Ovary (tissue), 3 donors: ENCODE results near the gene GABRB1.

Source experiments
- CTCF ChIP-seq, 3 donors: fragments of 450-650 bp in 2 of 3; fragments of 200-600 bp in 1 of 3; IDR thresholded peaks; one replicate each; pipeline versions ENCODE4 v1.5.1 to v1.8.0; 2016 to 2022; ENCODE audit warnings: antibody characterized with exemption in 3 of 3, mild to moderate bottlenecking in 1 of 3
- POLR2A ChIP-seq: fragments of 450-650 bp; IDR thresholded peaks from one replicate; pipeline ENCODE4 v1.6.1; 2017; ENCODE audit warnings: antibody characterized with exemption, mild to moderate bottlenecking, moderate library complexity
- donor health status: DM: no; HTN: no; CAD: no.

- TF ChIP-seq POLR2A (no peak), CTCF (IDR thresholded peaks at IDR 0.05) (no peak)
Measured at GRCh38 chr4:47238667-47239066, 207.3 kb downstream of the GABRB1 start.
